ENCODE results near the gene ATRIP.

DNA sequence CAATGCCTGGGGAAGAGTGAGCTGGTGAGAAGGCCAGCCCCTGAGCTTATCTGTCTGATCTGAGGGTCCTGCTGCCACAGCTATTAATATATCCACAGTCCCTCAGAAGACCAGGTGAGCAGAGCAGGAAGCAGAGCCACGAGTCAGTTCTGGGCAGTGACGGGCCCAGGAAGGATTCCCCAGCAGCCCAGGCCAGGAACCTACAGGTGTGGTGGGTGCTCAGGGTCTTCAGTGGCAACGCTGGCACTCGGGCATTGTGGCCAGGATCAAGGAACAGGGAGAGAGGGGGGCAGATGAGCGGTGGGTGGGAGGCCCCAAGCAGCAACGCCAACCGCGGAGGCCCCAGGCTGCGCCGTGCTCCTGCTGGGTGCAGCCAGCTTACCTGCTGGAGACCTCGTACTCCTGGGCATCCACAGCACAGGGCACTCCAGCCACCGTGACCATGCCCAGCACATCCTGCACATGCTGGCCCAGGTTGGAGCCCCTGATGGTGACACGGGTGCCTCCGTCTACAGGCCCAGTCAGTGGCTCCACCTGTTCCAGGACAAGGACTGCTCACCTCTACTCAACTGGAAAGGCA, 28.9 kb upstream of the ATRIP start:
- TF ChIP-seq, protein P1, sequence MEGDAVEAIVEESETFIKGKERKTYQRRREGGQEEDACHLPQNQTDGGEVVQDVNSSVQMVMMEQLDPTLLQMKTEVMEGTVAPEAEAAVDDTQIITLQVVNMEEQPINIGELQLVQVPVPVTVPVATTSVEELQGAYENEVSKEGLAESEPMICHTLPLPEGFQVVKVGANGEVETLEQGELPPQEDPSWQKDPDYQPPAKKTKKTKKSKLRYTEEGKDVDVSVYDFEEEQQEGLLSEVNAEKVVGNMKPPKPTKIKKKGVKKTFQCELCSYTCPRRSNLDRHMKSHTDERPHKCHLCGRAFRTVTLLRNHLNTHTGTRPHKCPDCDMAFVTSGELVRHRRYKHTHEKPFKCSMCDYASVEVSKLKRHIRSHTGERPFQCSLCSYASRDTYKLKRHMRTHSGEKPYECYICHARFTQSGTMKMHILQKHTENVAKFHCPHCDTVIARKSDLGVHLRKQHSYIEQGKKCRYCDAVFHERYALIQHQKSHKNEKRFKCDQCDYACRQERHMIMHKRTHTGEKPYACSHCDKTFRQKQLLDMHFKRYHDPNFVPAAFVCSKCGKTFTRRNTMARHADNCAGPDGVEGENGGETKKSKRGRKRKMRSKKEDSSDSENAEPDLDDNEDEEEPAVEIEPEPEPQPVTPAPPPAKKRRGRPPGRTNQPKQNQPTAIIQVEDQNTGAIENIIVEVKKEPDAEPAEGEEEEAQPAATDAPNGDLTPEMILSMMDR (conservative IDR thresholded peaks at IDR 0.05): no peak
- TF ChIP-seq EZH2 (IDR thresholded peaks at IDR 0.05; ENCODE audit: low read depth): no peak
